ENCODE results near the gene U2AF1L4.

Gene U2AF1L4

DNA sequence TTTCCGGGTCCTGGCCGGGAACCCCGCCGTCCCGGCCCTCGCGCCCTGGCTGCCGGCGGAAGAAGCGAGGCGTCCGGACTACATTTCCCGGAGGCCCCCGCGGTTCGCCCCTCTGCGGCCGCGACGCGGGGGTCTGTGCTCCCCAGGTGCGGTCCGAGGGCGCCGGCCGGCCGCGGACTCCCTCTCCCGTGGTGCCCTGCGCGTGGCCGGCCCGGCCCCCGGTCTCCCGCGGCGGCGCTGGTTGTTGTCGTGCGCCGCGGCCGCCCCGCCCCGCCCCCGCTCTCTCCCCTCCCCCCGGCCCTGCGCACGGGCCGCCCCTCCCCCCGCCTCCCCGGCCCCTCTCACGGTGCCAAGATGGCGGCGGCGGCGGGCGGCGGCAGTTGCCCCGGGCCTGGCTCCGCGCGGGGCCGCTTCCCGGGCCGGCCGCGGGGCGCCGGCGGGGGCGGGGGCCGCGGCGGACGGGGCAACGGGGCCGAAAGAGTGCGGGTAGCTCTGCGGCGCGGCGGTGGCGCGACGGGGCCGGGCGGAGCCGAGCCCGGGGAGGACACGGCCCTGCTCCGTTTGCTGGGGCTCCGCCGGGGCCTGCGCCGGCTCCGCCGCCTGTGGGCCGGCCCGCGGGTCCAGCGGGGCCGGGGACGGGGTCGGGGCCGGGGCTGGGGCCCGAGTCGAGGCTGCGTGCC is 27.4 kb downstream of the U2AF1L4 start, which contains the start of gene KMT2B:
Gene KMT2B, plus strand, starts transcription at position 339 of the 680 bp plus-strand sequence. Its CDS starts 16 bp downstream, at position 355.
- peak within 1 kb of the TSS; percentile 87 for H3K4me3 ChIP-seq (ENCODE audit: low read depth, low read length)
- no peak for DNase-seq
- H3K9me3 ChIP-seq: no peaks in the 10 kb centered on the region
- peaks cover 24% of the 10 kb centered on the region for H3K36me3 ChIP-seq
- no peaks in the 10 kb centered on the region for H3K27me3 ChIP-seq
- TF ChIP-seq, protein P1, sequence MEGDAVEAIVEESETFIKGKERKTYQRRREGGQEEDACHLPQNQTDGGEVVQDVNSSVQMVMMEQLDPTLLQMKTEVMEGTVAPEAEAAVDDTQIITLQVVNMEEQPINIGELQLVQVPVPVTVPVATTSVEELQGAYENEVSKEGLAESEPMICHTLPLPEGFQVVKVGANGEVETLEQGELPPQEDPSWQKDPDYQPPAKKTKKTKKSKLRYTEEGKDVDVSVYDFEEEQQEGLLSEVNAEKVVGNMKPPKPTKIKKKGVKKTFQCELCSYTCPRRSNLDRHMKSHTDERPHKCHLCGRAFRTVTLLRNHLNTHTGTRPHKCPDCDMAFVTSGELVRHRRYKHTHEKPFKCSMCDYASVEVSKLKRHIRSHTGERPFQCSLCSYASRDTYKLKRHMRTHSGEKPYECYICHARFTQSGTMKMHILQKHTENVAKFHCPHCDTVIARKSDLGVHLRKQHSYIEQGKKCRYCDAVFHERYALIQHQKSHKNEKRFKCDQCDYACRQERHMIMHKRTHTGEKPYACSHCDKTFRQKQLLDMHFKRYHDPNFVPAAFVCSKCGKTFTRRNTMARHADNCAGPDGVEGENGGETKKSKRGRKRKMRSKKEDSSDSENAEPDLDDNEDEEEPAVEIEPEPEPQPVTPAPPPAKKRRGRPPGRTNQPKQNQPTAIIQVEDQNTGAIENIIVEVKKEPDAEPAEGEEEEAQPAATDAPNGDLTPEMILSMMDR (IDR thresholded peaks at IDR 0.05; ENCODE audit: low read depth, low read length): no peak
- H3K4me1 ChIP-seq: no peaks in the 10 kb centered on the region; the same call in 1 of the 2 replicates

DNA sequence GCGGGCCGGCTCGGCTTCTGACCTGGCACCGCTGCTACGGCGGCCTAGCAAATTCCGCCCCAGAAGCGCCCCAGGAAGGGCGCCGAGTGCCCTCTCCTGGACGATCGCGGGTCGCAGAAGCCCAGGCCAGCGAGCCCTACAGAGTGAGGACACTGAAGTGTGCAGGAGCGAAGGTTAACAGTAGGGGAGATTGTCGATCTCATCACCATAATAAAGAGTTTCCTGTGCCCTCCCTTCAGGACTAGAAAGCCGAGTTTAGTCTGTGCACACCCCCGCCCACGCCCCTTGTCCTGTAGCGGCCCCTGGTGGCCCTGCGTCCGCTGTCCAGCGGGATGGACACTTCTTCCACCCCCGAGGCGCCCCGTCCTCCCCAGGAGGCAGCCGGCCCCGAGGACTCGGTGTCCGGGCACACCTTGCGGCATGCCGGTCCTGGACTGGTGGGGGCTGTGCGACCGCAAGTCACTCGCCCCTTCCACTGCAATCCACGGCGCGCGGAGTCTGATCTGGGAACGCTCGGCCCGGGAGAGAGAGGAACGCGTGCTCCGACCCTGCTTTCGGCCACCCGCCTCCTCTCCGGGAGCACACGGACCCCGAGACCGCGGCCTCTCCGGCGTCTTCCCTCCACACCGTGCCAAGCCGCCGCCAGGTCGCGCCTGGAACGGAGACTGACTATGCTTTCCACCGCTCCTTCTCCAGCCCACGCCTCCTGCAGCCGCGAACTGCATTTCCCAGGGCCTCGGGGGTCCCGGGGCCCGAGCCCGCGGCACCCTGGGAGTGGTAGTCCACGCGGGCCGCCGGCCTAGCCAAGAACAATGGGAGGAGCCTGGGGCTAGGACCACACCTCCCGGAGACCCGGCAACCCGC is 28.2 kb downstream of the U2AF1L4 start:
- peak; percentile 98 for DNase-seq
- H3K9me3 ChIP-seq: no peaks in the 10 kb centered on the region
- H3K4me1 ChIP-seq: no peaks in the 10 kb centered on the region; the same call in 1 of the 2 replicates
- TF ChIP-seq, protein P1 (IDR thresholded peaks at IDR 0.05; ENCODE audit: low read depth, low read length): peak; percentile 80
- peak overlapping the region; percentile 79 for H3K4me3 ChIP-seq (ENCODE audit: low read depth, low read length)
- 0 out of 2 replicates have a peak, but pooled peaks cover 3% of the 10 kb centered on the region for H3K27me3 ChIP-seq
- peaks cover 16% of the 10 kb centered on the region for H3K36me3 ChIP-seq

DNA sequence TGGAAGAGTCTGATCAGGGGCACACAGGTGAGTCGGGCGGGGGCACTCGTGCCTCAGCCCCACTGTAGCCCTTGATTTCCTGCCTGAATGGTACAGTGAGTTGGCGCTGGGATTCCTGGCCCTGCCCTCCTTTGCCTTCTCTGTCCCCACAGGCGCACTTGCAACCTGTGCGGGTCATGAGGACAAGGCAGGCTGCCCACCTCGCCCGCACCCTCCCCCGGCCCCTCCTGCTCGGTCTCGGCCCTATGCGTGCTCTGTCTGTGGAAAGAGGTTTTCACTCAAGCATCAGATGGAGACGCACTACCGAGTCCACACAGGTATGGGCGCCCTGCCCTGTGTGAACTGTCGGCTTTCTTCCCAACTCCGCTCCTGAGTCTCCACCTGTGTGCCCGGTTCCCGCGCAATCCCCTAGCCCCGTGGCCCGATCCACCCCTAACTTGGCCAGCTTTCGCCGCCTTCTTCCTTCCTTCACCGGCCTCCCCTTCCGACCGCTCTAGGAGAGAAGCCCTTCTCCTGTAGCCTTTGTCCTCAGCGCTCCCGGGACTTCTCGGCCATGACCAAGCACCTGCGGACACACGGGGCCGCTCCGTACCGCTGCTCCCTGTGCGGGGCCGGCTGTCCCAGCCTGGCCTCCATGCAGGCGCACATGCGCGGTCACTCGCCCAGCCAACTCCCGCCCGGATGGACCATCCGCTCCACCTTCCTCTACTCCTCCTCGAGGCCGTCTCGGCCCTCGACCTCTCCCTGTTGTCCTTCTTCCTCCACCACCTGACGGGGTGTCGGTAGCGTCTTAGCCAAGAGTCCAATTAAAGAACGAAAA is 29.0 kb downstream of the U2AF1L4 start:
- Histone ChIP-seq H3K36me3 (peaks cover 10% of the 10 kb centered on the region), H3K9me3 (no peaks in the 10 kb centered on the region), H3K27me3 (peaks cover 7% of the 10 kb centered on the region), H3K4me3 (ENCODE audit: low read depth, low read length) (peak overlapping the region; percentile 79), H3K4me1 (no peaks in the 10 kb centered on the region; the same call in 1 of the 2 replicates)
- TF ChIP-seq, protein P1 (IDR thresholded peaks at IDR 0.05; ENCODE audit: low read depth, low read length): no peak
- DNase-seq: peak; percentile 46

GRCh38 chr19:35715355-35715809 is 29.8 kb downstream of the U2AF1L4 start:
- TF ChIP-seq, protein P1 (IDR thresholded peaks at IDR 0.05; ENCODE audit: low read depth, low read length): no peak
- no peak overlapping the region for H3K4me3 ChIP-seq (ENCODE audit: low read depth, low read length)

GRCh38 chr19:35714601-35715354 is 30.4 kb downstream of the U2AF1L4 start:
- DNase-seq: no peak
- TF ChIP-seq, protein P1 (IDR thresholded peaks at IDR 0.05; ENCODE audit: low read depth, low read length): peak; percentile 22
- H3K9me3 ChIP-seq: no peaks in the 10 kb centered on the region
- no peaks in the 10 kb centered on the region; the same call in 1 of the 2 replicates for H3K4me1 ChIP-seq
- peaks cover 18% of the 10 kb centered on the region for H3K27me3 ChIP-seq
- H3K36me3 ChIP-seq: peaks cover 3% of the 10 kb centered on the region
- H3K4me3 ChIP-seq (ENCODE audit: low read depth, low read length): no peak overlapping the region

More at GRCh38 chr19:35715355-35715809, 29.8 kb downstream of the U2AF1L4 start:
- DNase-seq: no peak
- Histone ChIP-seq H3K4me1 (no peaks in the 10 kb centered on the region; the same call in 1 of the 2 replicates), H3K9me3 (no peaks in the 10 kb centered on the region), H3K27me3 (peaks cover 15% of the 10 kb centered on the region), H3K36me3 (peaks cover 8% of the 10 kb centered on the region)
